Thyroid gland (tissue), 4 donors: ENCODE data around the gene TDRD1.

Experiments used
- POLR2A ChIP-seq, 2 donors: fragments of 450-650 bp; IDR thresholded peaks; one replicate each; pipeline ENCODE4 v1.6.1; 2017; ENCODE audit warnings: antibody characterized with exemption in 2 of 2, mild to moderate bottlenecking in 2 of 2, moderate library complexity in 1 of 2
- TF ChIP-seq, protein P1 (sequence below), 6 experiments: fragments of 200-600 bp in 3 of 6; fragments of 450-650 bp in 3 of 6; sonication (generic) in 3 of 6; IDR thresholded peaks; one replicate each; pipeline ENCODE4 v1.5.1; 2016 to 2019; ENCODE audit warnings: antibody characterized with exemption in 6 of 6, mild to moderate bottlenecking in 2 of 6, inconsistent platforms in 1 of 6, moderate library complexity in 1 of 6

DNA sequence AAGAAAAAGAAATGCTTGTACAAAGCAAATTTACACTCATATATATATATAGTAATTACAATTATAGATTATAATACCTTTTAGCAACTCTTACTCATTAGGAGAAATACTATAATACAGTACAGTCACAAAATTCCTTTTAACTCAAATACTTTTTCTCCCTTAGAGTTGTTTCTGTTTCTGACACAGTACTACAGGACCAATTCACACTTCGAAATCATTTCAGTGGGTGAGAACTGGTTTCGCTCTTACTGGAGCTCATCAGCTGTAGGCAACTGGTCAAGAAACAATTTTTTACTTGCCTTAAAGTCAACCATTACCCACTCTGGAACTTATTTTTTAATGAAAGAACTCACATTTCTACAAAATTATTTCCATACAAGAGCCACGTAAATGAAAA, 11.2 kb upstream of the TDRD1 start:
- TF ChIP-seq, protein P1, sequence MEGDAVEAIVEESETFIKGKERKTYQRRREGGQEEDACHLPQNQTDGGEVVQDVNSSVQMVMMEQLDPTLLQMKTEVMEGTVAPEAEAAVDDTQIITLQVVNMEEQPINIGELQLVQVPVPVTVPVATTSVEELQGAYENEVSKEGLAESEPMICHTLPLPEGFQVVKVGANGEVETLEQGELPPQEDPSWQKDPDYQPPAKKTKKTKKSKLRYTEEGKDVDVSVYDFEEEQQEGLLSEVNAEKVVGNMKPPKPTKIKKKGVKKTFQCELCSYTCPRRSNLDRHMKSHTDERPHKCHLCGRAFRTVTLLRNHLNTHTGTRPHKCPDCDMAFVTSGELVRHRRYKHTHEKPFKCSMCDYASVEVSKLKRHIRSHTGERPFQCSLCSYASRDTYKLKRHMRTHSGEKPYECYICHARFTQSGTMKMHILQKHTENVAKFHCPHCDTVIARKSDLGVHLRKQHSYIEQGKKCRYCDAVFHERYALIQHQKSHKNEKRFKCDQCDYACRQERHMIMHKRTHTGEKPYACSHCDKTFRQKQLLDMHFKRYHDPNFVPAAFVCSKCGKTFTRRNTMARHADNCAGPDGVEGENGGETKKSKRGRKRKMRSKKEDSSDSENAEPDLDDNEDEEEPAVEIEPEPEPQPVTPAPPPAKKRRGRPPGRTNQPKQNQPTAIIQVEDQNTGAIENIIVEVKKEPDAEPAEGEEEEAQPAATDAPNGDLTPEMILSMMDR (IDR thresholded peaks at IDR 0.05), result no peak
- TF ChIP-seq POLR2A (IDR thresholded peaks at IDR 0.05), result no peak
